Hepatocyte (in vitro differentiated cells): ENCODE results near the gene E2F7. TPM values are rescaled to one million over a fixed set of nuclear protein-coding genes. Genes with fewer than 3 reads are reported as not detected.
"Not testable (repeated sequence)": the region's sequence is repeated elsewhere in the genome, so short reads cannot be mapped to it uniquely, and the experiment has no call there.

Experiments used
- DNase-seq: peaks from one replicate; pipeline ENCODE4 v3.0.0-alpha.2; 2016; ENCODE audit warnings: low spot score
- H2AFZ ChIP-seq: fragments of 200-600 bp; sonication (generic); 2 replicates; pipeline ENCODE4 v1.6.0; 2016; ENCODE audit warnings: antibody characterized with exemption, mild to moderate bottlenecking
- H3K27ac ChIP-seq: fragments of 200-600 bp; sonication (generic); 2 replicates; pipeline ENCODE4 v1.5.1; 2016; ENCODE audit warnings: mild to moderate bottlenecking
- H3K27me3 ChIP-seq: fragments of 200-600 bp; sonication (generic); 2 replicates; pipeline ENCODE4 v1.6.1; 2016
- H3K36me3 ChIP-seq: fragments of 200-600 bp; sonication (generic); replicated peaks from 2 replicates; pipeline ENCODE4 v1.5.1; 2016; ENCODE audit warnings: low read depth; ENCODE audit not compliant: insufficient read depth
- H3K4me1 ChIP-seq: fragments of 200-600 bp; sonication (generic); 2 replicates; pipeline ENCODE4 v1.5.1; 2016; ENCODE audit warnings: mild to moderate bottlenecking, moderate library complexity; ENCODE audit not compliant: insufficient read depth
- H3K4me2 ChIP-seq: fragments of 200-600 bp; sonication (generic); 2 replicates; pipeline ENCODE4 v1.6.0; 2016
- H3K4me3 ChIP-seq: fragments of 200-600 bp; sonication (generic); 2 replicates; pipeline ENCODE4 v1.5.1; 2016; ENCODE audit warnings: mild to moderate bottlenecking
- H3K79me2 ChIP-seq: fragments of 200-600 bp; sonication (generic); 2 replicates; pipeline ENCODE4 v1.6.0; 2017; ENCODE audit warnings: mild to moderate bottlenecking
- H3K9me2 ChIP-seq: fragments of 200-600 bp; sonication (generic); replicated peaks from 2 replicates; pipeline ENCODE4 v1.6.0; 2017; ENCODE audit warnings: mild to moderate bottlenecking; ENCODE audit not compliant: insufficient read depth
- H3K9me3 ChIP-seq: fragments of 200-600 bp; sonication (generic); 2 replicates; pipeline ENCODE4 v1.5.1; 2016; ENCODE audit warnings: low read depth, mild to moderate bottlenecking
- H4K20me1 ChIP-seq: fragments of 200-600 bp; sonication (generic); 2 replicates; pipeline ENCODE4 v1.6.0; 2016; ENCODE audit warnings: mild to moderate bottlenecking; ENCODE audit not compliant: insufficient read depth, poor library complexity, severe bottlenecking
- EZH2 ChIP-seq: fragments of 200-600 bp; sonication (generic); IDR thresholded peaks from 2 replicates; pipeline ENCODE4 v1.6.1; 2016; ENCODE audit warnings: antibody characterized with exemption, mild to moderate bottlenecking, borderline replicate concordance
- EZH2phosphoT487 ChIP-seq: fragments of 200-600 bp; sonication (generic); IDR thresholded peaks from one replicate; pipeline ENCODE4 v1.6.1; 2018; ENCODE audit warnings: antibody characterized with exemption, mild to moderate bottlenecking, low read depth, moderate library complexity; ENCODE audit not compliant: unreplicated experiment, severe bottlenecking
- WGBS: methylation state at CpG from one replicate; pipeline ENCODE4 v1.1.6; 2016; ENCODE audit warnings: low lambda C conversion rate; ENCODE audit errors: missing lambda C conversion rate; 5-methylcytosine and 5-hydroxymethylcytosine counted together
- polyA plus RNA-seq: library from polyadenylated mRNA; unstranded; fragments of >200 nt; fragmentation: Nextera tagmentation; extraction: Ambion mirVana; gene quantifications from 2 replicates; pipeline ENCODE4 v1.2.1, GENCODE V29; 2016
- total RNA-seq: library from RNA; depleted of rRNA; stranded (reverse); fragments of >200 nt; gene quantifications from 2 replicates; pipeline ENCODE4 v1.2.3, GENCODE V29; 2014
- TF ChIP-seq, protein P1 (sequence below): fragments of 200-600 bp; sonication (generic); IDR thresholded peaks from 2 replicates; pipeline ENCODE4 v1.5.1; 2016; ENCODE audit warnings: antibody characterized with exemption, mild to moderate bottlenecking; ENCODE audit not compliant: poor library complexity

The E2F7 gene
- total and polyA plus RNA-seq, 2 experiments from 2014 or later, result 2.0 to 3.5 TPM

GRCh38 chr12:77078231-77078630 is 12.9 kb upstream of the E2F7 start:
- Histone ChIP-seq H4K20me1 (no peaks in the 10 kb centered on the region), H3K4me3 (no peak overlapping the region), H3K4me1 (no peaks in the 10 kb centered on the region), H3K9me2 (no peaks in the 10 kb centered on the region), H3K9me3 (no peaks in the 10 kb centered on the region), H3K27ac (no peak overlapping the region), H2AFZ (no peak overlapping the region), H3K79me2 (no peaks in the 10 kb centered on the region), H3K36me3 (no peaks in the 10 kb centered on the region), H3K27me3 (no peaks in the 10 kb centered on the region), H3K4me2 (no peak overlapping the region)
- no peak for DNase-seq
- TF ChIP-seq EZH2phosphoT487, result no peak
- TF ChIP-seq EZH2, result no peak
- TF ChIP-seq, protein P1, sequence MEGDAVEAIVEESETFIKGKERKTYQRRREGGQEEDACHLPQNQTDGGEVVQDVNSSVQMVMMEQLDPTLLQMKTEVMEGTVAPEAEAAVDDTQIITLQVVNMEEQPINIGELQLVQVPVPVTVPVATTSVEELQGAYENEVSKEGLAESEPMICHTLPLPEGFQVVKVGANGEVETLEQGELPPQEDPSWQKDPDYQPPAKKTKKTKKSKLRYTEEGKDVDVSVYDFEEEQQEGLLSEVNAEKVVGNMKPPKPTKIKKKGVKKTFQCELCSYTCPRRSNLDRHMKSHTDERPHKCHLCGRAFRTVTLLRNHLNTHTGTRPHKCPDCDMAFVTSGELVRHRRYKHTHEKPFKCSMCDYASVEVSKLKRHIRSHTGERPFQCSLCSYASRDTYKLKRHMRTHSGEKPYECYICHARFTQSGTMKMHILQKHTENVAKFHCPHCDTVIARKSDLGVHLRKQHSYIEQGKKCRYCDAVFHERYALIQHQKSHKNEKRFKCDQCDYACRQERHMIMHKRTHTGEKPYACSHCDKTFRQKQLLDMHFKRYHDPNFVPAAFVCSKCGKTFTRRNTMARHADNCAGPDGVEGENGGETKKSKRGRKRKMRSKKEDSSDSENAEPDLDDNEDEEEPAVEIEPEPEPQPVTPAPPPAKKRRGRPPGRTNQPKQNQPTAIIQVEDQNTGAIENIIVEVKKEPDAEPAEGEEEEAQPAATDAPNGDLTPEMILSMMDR, result no peak

DNA sequence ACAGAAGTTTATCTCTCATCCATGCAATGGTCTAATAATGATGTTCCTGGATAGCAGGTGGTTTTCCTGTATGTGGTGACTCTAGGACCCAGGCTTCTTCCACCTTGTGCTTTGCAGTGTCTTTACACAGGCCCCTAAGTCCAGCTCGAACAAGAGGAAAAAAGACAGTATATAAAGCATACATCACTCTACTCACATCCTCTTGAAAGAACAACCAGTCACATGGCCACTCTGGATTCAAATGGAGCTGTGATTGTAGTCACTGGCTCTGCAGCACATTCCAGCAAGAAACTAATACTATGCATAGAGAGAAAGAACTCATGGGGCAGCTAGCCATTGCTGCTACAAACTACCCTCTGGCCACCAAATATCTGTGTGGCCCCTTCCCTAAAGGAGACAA is 11.5 kb upstream of the E2F7 start:
- Histone ChIP-seq H3K4me2 (no peak overlapping the region), H3K79me2 (no peaks in the 10 kb centered on the region), H4K20me1 (no peaks in the 10 kb centered on the region), H3K27ac (no peak overlapping the region), H3K4me3 (no peak overlapping the region), H3K27me3 (no peaks in the 10 kb centered on the region), H3K9me2 (no peaks in the 10 kb centered on the region), H3K4me1 (no peaks in the 10 kb centered on the region), H2AFZ (no peak overlapping the region), H3K36me3 (no peaks in the 10 kb centered on the region), H3K9me3 (no peaks in the 10 kb centered on the region)
- WGBS, result 67% methylated on average over 1 of the region's 1 CpG
- no peak for DNase-seq
- no peak for TF ChIP-seq EZH2phosphoT487
- TF ChIP-seq, protein P1, result no peak
- no peak for TF ChIP-seq EZH2

DNA sequence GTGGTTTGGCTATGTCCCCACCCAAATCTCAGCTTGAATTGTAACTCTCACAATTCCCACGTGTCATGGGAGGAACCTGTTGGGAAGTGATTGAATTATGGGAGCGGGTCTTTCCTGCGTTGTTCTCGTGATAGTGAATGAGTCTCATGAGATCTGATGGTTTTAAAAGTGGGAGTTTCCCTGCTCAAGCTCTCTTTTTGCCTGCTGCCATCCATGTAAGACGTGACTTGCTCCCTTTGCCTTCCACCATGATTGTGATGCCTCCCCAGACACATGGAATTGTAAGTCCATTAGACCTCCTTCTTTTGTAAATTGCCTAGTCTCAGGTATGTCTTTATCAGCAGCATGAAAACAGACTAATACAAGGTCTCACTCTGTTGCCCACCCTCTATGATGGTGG is 8.5 kb upstream of the E2F7 start:
- H3K9me3 ChIP-seq, DNase-seq, H3K4me3 ChIP-seq, H3K4me1 ChIP-seq, H3K36me3 ChIP-seq, H3K27ac ChIP-seq, H2AFZ ChIP-seq, H3K4me2 ChIP-seq, H3K9me2 ChIP-seq, H4K20me1 ChIP-seq, H3K27me3 ChIP-seq, H3K79me2 ChIP-seq: not testable (repeated sequence)
- 94% methylated on average over 5 of the region's 5 CpGs for WGBS

DNA sequence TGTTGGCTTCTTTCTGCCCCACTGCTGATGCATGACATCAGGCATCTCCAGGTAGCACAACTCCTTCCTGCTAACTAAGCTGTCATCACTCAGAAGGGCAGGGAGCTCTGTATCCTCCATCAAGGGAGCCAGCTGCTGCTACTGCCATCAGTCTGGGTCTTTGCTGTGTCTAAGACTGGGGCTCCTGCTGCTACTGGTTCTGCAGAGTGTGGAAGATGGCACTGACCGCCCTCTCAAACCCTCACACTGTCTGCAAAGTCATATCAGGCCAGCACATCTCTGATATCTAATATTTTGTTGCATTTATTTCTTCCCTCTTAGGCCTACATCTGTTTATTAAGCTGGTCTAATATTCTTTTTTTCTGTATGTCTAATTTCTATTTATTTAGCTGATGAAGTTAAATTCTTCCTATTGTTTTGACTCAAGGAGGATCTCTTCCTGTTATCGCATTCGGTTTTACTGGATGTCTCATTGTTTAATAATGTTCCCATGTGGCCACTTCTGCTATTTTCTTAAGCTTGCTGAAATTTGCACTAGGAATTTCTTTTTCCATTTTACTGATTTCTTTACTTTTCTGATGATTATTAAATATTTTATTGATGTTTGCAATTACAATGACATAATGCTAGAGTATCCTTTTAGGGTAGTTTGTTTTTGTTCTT is 7.6 kb upstream of the E2F7 start:
- no peaks in the 10 kb centered on the region for H3K36me3 ChIP-seq
- no peaks in the 10 kb centered on the region for H3K4me1 ChIP-seq
- no peaks in the 10 kb centered on the region for H3K9me3 ChIP-seq
- H3K9me2 ChIP-seq, result no peaks in the 10 kb centered on the region
- no peak overlapping the region for H2AFZ ChIP-seq
- DNase-seq, result no peak
- H3K27ac ChIP-seq, result no peak overlapping the region
- no peaks in the 10 kb centered on the region for H4K20me1 ChIP-seq
- 89% methylated on average over 3 of the region's 3 CpGs for WGBS
- TF ChIP-seq EZH2phosphoT487 (no peak), EZH2 (no peak)
- TF ChIP-seq, protein P1, result no peak
- no peak overlapping the region for H3K4me2 ChIP-seq
- no peaks in the 10 kb centered on the region for H3K79me2 ChIP-seq
- no peaks in the 10 kb centered on the region for H3K27me3 ChIP-seq
- no peak overlapping the region for H3K4me3 ChIP-seq
